HUES6 (cell line): ENCODE data around the gene ZIK1.

Experiments used
- H3K27ac ChIP-seq: 2 replicates; pipeline ENCODE4 v1.7.0; 2013; ENCODE audit warnings: low read depth, mild to moderate bottlenecking, low read length, inconsistent platforms
- H3K27me3 ChIP-seq: 2 replicates; pipeline ENCODE4 v1.6.1; 2013; ENCODE audit warnings: low read length; ENCODE audit not compliant: control insufficient read depth, insufficient read depth
- H3K36me3 ChIP-seq: 2 replicates; pipeline ENCODE4 v1.6.1; 2013; ENCODE audit warnings: low read length; ENCODE audit not compliant: control insufficient read depth, insufficient read depth
- H3K4me1 ChIP-seq: 2 replicates; pipeline ENCODE4 v1.6.1; 2013; ENCODE audit warnings: low read length; ENCODE audit not compliant: control insufficient read depth, insufficient read depth
- H3K4me3 ChIP-seq: 2 replicates; pipeline ENCODE4 v1.5.1; 2013; ENCODE audit warnings: low read depth, low read length
- H3K9ac ChIP-seq: one replicate; pipeline ENCODE4 v1.6.1; 2013; ENCODE audit warnings: mild to moderate bottlenecking, low read length
- H3K9me3 ChIP-seq: 2 replicates; pipeline ENCODE4 v1.6.1; 2013; ENCODE audit warnings: low read depth, low read length; ENCODE audit not compliant: control insufficient read depth, insufficient read depth

Gene ZIK1

GRCh38 chr19:57583521-57584416, at the start of gene ZIK1:
Gene ZIK1, plus strand, starts transcription at chr19:57584145. Its CDS starts 212 bp downstream, at chr19:57584357.
- Histone ChIP-seq H3K9ac (peak within 1 kb of the TSS; percentile 73), H3K4me3 (peak within 1 kb of the TSS; percentile 79), H3K36me3 (peaks cover 34% of the 10 kb centered on the region), H3K4me1 (no peaks in the 10 kb centered on the region), H3K9me3 (peaks cover 58% of the 10 kb centered on the region), H3K27me3 (no peaks in the 10 kb centered on the region), H3K27ac (0 out of 2 replicates have a peak within 1 kb of the TSS, but pooled peaks have one; percentile 13)

- Histone ChIP-seq H3K27ac (no peak overlapping the region), H3K27me3 (no peaks in the 10 kb centered on the region), H3K9me3 (peaks cover 95% of the 10 kb centered on the region), H3K4me1 (no peaks in the 10 kb centered on the region), H3K9ac (no peak overlapping the region), H3K4me3 (no peak overlapping the region), H3K36me3 (peaks cover 95% of the 10 kb centered on the region)
These were observed 45.9 kb upstream of the ZIK1 start for GRCh38 chr19:57537953-57538547.

- no peaks in the 10 kb centered on the region for H3K4me1 ChIP-seq
- H3K9ac ChIP-seq, result no peak overlapping the region
- no peak overlapping the region for H3K27ac ChIP-seq
- peaks cover 78% of the 10 kb centered on the region for H3K9me3 ChIP-seq
- no peak overlapping the region for H3K4me3 ChIP-seq
- H3K27me3 ChIP-seq, result no peaks in the 10 kb centered on the region
- peaks cover 97% of the 10 kb centered on the region for H3K36me3 ChIP-seq
These were observed 37.4 kb upstream of the ZIK1 start for GRCh38 chr19:57546513-57546912.

- Histone ChIP-seq H3K4me1 (no peaks in the 10 kb centered on the region), H3K36me3 (peaks cover 88% of the 10 kb centered on the region), H3K27ac (no peak overlapping the region), H3K9ac (no peak overlapping the region), H3K4me3 (no peak overlapping the region), H3K27me3 (no peaks in the 10 kb centered on the region), H3K9me3 (peaks cover 30% of the 10 kb centered on the region)
These were observed 31.5 kb upstream of the ZIK1 start for GRCh38 chr19:57552432-57552831.

GRCh38 chr19:57557659-57558058, 26.3 kb upstream of the ZIK1 start:
- Histone ChIP-seq H3K9ac (no peak overlapping the region), H3K27me3 (no peaks in the 10 kb centered on the region), H3K36me3 (peaks cover 37% of the 10 kb centered on the region), H3K4me1 (0 out of 2 replicates have a peak, but pooled peaks cover 5% of the 10 kb centered on the region), H3K9me3 (peaks cover 25% of the 10 kb centered on the region), H3K4me3 (no peak overlapping the region), H3K27ac (no peak overlapping the region)

- H3K9ac ChIP-seq, result peak overlapping the region; percentile 81
These were observed 25.4 kb upstream of the ZIK1 start for GRCh38 chr19:57558525-57558924.

GRCh38 chr19:57559008-57559403, 24.9 kb upstream of the ZIK1 start:
- H3K36me3 ChIP-seq, result peaks cover 24% of the 10 kb centered on the region
- no peaks in the 10 kb centered on the region for H3K27me3 ChIP-seq
- H3K9me3 ChIP-seq, result peaks cover 38% of the 10 kb centered on the region
- peak overlapping the region; percentile 81 for H3K9ac ChIP-seq
- H3K27ac ChIP-seq, result no peak overlapping the region
- H3K4me3 ChIP-seq, result peak overlapping the region; percentile 95
- H3K4me1 ChIP-seq, result 0 out of 2 replicates have a peak, but pooled peaks cover 5% of the 10 kb centered on the region

More at GRCh38 chr19:57558525-57558924, 25.4 kb upstream of the ZIK1 start:
- no peak overlapping the region for H3K27ac ChIP-seq
- H3K4me1 ChIP-seq, result 0 out of 2 replicates have a peak, but pooled peaks cover 5% of the 10 kb centered on the region
- H3K9me3 ChIP-seq, result peaks cover 34% of the 10 kb centered on the region
- H3K4me3 ChIP-seq, result peak overlapping the region; percentile 95
- no peaks in the 10 kb centered on the region for H3K27me3 ChIP-seq
- H3K36me3 ChIP-seq, result peaks cover 29% of the 10 kb centered on the region

- no peaks in the 10 kb centered on the region for H3K27me3 ChIP-seq
- H3K9me3 ChIP-seq, result peaks cover 43% of the 10 kb centered on the region
- peaks cover 19% of the 10 kb centered on the region for H3K36me3 ChIP-seq
- peak within 1 kb of the TSS; percentile 95 for H3K4me3 ChIP-seq
- 0 out of 2 replicates have a peak, but pooled peaks cover 5% of the 10 kb centered on the region for H3K4me1 ChIP-seq
- no peak within 1 kb of the TSS for H3K27ac ChIP-seq
- peak within 1 kb of the TSS; percentile 81 for H3K9ac ChIP-seq
These were observed 24.4 kb upstream of the ZIK1 start, which contains the start of gene ZNF550 for GRCh38 chr19:57559404-57560025. Gene ZNF550, minus strand, starts transcription at chr19:57559863. Its CDS starts 181 bp downstream, at chr19:57559682.

- Histone ChIP-seq H3K9me3 (peaks cover 49% of the 10 kb centered on the region), H3K9ac (no peak overlapping the region), H3K27ac (no peak overlapping the region), H3K4me3 (peak overlapping the region; percentile 95), H3K36me3 (peaks cover 13% of the 10 kb centered on the region), H3K4me1 (0 out of 2 replicates have a peak, but pooled peaks cover 5% of the 10 kb centered on the region), H3K27me3 (no peaks in the 10 kb centered on the region)
These were observed 23.9 kb upstream of the ZIK1 start for GRCh38 chr19:57560049-57560491.

- no peaks in the 10 kb centered on the region for H3K36me3 ChIP-seq
- H3K27me3 ChIP-seq, result no peaks in the 10 kb centered on the region
- H3K4me1 ChIP-seq, result 0 out of 2 replicates have a peak, but pooled peaks cover 3% of the 10 kb centered on the region
- no peak overlapping the region for H3K9ac ChIP-seq
- H3K9me3 ChIP-seq, result peaks cover 82% of the 10 kb centered on the region
- no peak overlapping the region for H3K4me3 ChIP-seq
- no peak overlapping the region for H3K27ac ChIP-seq
These were observed 20.4 kb upstream of the ZIK1 start for GRCh38 chr19:57563547-57563946.
